H1 (cell line): Measurements from ENCODE around the gene TACR2. TPM values are rescaled to one million over a fixed set of nuclear protein-coding genes. Genes with fewer than 3 reads are reported as not detected.

Experiments used
- CTCF ChIA-PET: fragments of 300-600 bp; sonication (Branson Sonifier 250); formaldehyde crosslinking; loops from one replicate; lab custom pipeline; 2021; ENCODE audit not compliant: partially characterized antibody; lab: Charles Lee
- POLR2A ChIA-PET: fragments of 300-600 bp; sonication (Branson Sonifier 250); formaldehyde crosslinking; loops from one replicate; lab custom pipeline; 2021; ENCODE audit warnings: inconsistent platforms; ENCODE audit not compliant: partially characterized antibody; lab: Charles Lee
- DNase-seq, 2 experiments: peaks; one replicate each; pipeline versions ENCODE4 v3.0.0 to v3.0.0-alpha.2; 2010 to 2022; ENCODE audit warnings: low spot score in 2 of 2, low read depth in 1 of 2, mixed read lengths in 1 of 2
- FAIRE-seq: peaks from 2 replicates; lab custom pipeline; 2011; peaks lifted over from hg19 to GRCh38; lab: Jason Lieb, UNC
- H2AFZ ChIP-seq: 2 replicates; pipeline ENCODE4 v1.8.1; 2012; ENCODE audit warnings: low read length, inconsistent platforms
- H2AK5ac ChIP-seq: 2 replicates; pipeline ENCODE4 v1.6.1; 2013; ENCODE audit warnings: low read depth, low read length
- H2BK120ac ChIP-seq: replicated peaks from 2 replicates; pipeline ENCODE3; 2013; ENCODE audit warnings: low read depth, low read length, inconsistent platforms
- H2BK12ac ChIP-seq: 2 replicates; pipeline ENCODE4 v1.6.1; 2013; ENCODE audit warnings: low read depth, low read length
- H2BK15ac ChIP-seq: 2 replicates; pipeline ENCODE4 v1.6.1; 2013; ENCODE audit warnings: low read length
- H2BK20ac ChIP-seq: 2 replicates; pipeline ENCODE4 v1.6.1; 2013; ENCODE audit warnings: low read length
- H2BK5ac ChIP-seq: 2 replicates; pipeline ENCODE4 v1.6.1; 2013; ENCODE audit warnings: low read depth, low read length
- H3K14ac ChIP-seq: 2 replicates; pipeline ENCODE4 v1.6.1; 2013; ENCODE audit warnings: inconsistent platforms; ENCODE audit not compliant: insufficient read length
- H3K18ac ChIP-seq: 2 replicates; pipeline ENCODE4 v1.6.1; 2013; ENCODE audit warnings: low read length; ENCODE audit errors: extremely low read depth
- H3K23ac ChIP-seq: 2 replicates; pipeline ENCODE4 v1.6.1; 2013; ENCODE audit warnings: inconsistent platforms; ENCODE audit not compliant: insufficient read length
- H3K23me2 ChIP-seq: 2 replicates; pipeline ENCODE4 v1.6.1; 2013; ENCODE audit warnings: low read depth, low read length
- H3K27ac ChIP-seq: 2 replicates; pipeline ENCODE4 v1.6.1; 2011; ENCODE audit warnings: low read depth, low read length, inconsistent platforms
- H3K27me3 ChIP-seq, 4 experiments: replicated peaks in 1 of 4; 1 replicate in 1 of 4; 2 replicates in 3 of 4; pipeline versions ENCODE4 v1.6.1 to v1.8.1; 2011 to 2013; ENCODE audit warnings: low read length in 3 of 4, mild to moderate bottlenecking in 3 of 4, inconsistent platforms in 2 of 4, mixed read lengths in 2 of 4, moderate library complexity in 1 of 4; ENCODE audit not compliant: control insufficient read depth in 3 of 4, insufficient read depth in 3 of 4; ENCODE audit errors: extremely low read depth in 1 of 4
- H3K36me3 ChIP-seq, 4 experiments: 2 replicates each; pipeline versions ENCODE4 v1.6.1 to v1.8.1; 2011 to 2013; ENCODE audit warnings: mild to moderate bottlenecking in 4 of 4, low read length in 3 of 4, moderate library complexity in 2 of 4, control low read depth in 1 of 4, inconsistent platforms in 1 of 4; ENCODE audit not compliant: insufficient read depth in 4 of 4, control insufficient read depth in 2 of 4
- H3K4ac ChIP-seq: replicated peaks from 2 replicates; pipeline ENCODE3; 2013; ENCODE audit warnings: low read length, low read depth, mixed read lengths, inconsistent platforms; ENCODE audit not compliant: insufficient read length
- H3K4me1 ChIP-seq, 4 experiments: replicated peaks in 1 of 4; 1 replicate in 1 of 4; 2 replicates in 3 of 4; pipeline versions ENCODE4 v1.6.1 to v1.8.1; 2011 to 2013; ENCODE audit warnings: low read length in 3 of 4, inconsistent platforms in 2 of 4, mixed read lengths in 1 of 4; ENCODE audit not compliant: insufficient read depth in 4 of 4, control insufficient read depth in 3 of 4
- H3K4me2 ChIP-seq, 2 experiments: 2 replicates each; pipeline versions ENCODE4 v1.6.1 to v1.8.1; 2011 to 2013; ENCODE audit warnings: low read depth in 2 of 2, low read length in 2 of 2, control low read depth in 1 of 2, inconsistent platforms in 1 of 2, mild to moderate bottlenecking in 1 of 2; ENCODE audit not compliant: insufficient read depth in 1 of 2
- H3K4me3 ChIP-seq, 4 experiments: fragments of 200-600, 300-600 bp in 1 of 4; sonication (generic), shearing (Covaris generic), sonication (Bioruptor Twin) in 1 of 4; 2 replicates each; pipeline versions ENCODE4 v1.5.1 to v1.8.1; 2011 to 2016; ENCODE audit warnings: low read length in 4 of 4, low read depth in 3 of 4, control low read depth in 2 of 4, inconsistent platforms in 2 of 4, mild to moderate bottlenecking in 2 of 4, mixed read lengths in 1 of 4, moderate library complexity in 1 of 4; ENCODE audit not compliant: insufficient read depth in 2 of 4; ENCODE audit errors: extremely low read depth in 1 of 4
- H3K56ac ChIP-seq: replicated peaks from 2 replicates; pipeline ENCODE3; 2013; ENCODE audit warnings: low read depth, mild to moderate bottlenecking, mixed read lengths, low read length, inconsistent platforms; ENCODE audit not compliant: insufficient read length
- H3K79me1 ChIP-seq: 2 replicates; pipeline ENCODE4 v1.6.1; 2013; ENCODE audit warnings: low read depth, low read length, control low read depth
- H3K79me2 ChIP-seq, 2 experiments: 2 replicates each; pipeline versions ENCODE4 v1.6.1 to v1.8.1; 2012 to 2013; ENCODE audit warnings: low read length in 2 of 2, mild to moderate bottlenecking in 2 of 2, inconsistent platforms in 1 of 2; ENCODE audit not compliant: insufficient read depth in 2 of 2, control insufficient read depth in 1 of 2
- H3K9ac ChIP-seq, 4 experiments: replicated peaks in 1 of 4; 1 replicate in 1 of 4; 2 replicates in 3 of 4; pipeline versions ENCODE4 v1.6.1 to v1.8.1; 2011 to 2013; ENCODE audit warnings: low read depth in 3 of 4, low read length in 3 of 4, control low read depth in 2 of 4, mild to moderate bottlenecking in 2 of 4, moderate library complexity in 2 of 4, inconsistent platforms in 1 of 4; ENCODE audit errors: extremely low read depth in 1 of 4
- H3K9me3 ChIP-seq, 2 experiments: 2 replicates each; pipeline versions ENCODE4 v1.6.1 to v1.8.1; 2012 to 2013; ENCODE audit warnings: mild to moderate bottlenecking in 2 of 2, moderate library complexity in 2 of 2, control low read depth in 1 of 2, inconsistent platforms in 1 of 2, low read depth in 1 of 2, low read length in 1 of 2, mixed read lengths in 1 of 2; ENCODE audit not compliant: insufficient read depth in 2 of 2
- H4K20me1 ChIP-seq, 2 experiments: replicated peaks in 1 of 2; 2 replicates each; pipeline versions ENCODE3 to v1.8.1; 2011 to 2013; ENCODE audit warnings: inconsistent platforms in 2 of 2, low read length in 2 of 2, mild to moderate bottlenecking in 1 of 2; ENCODE audit not compliant: insufficient read depth in 2 of 2, control insufficient read depth in 1 of 2
- H4K5ac ChIP-seq: 2 replicates; pipeline ENCODE4 v1.6.1; 2013; ENCODE audit warnings: low read length, low read depth, mixed read lengths, inconsistent platforms; ENCODE audit not compliant: insufficient read length
- H4K8ac ChIP-seq: 2 replicates; pipeline ENCODE4 v1.8.0; 2013; ENCODE audit warnings: mild to moderate bottlenecking, moderate library complexity, low read length, inconsistent platforms; ENCODE audit not compliant: insufficient read depth; ENCODE audit errors: extremely low read depth
- H4K91ac ChIP-seq: replicated peaks from 2 replicates; pipeline ENCODE3; 2013; ENCODE audit warnings: low read length, mixed read lengths, inconsistent platforms; ENCODE audit not compliant: insufficient read length
- CHD1 ChIP-seq: IDR thresholded peaks from 2 replicates; pipeline ENCODE4 v1.6.1; 2012; ENCODE audit warnings: low read depth, low read length, improper control_type of control experiment
- FOSL1 ChIP-seq: IDR thresholded peaks from 2 replicates; pipeline ENCODE4 v1.6.1; 2011; ENCODE audit warnings: mild to moderate bottlenecking, low read depth, low read length, moderate library complexity; ENCODE audit not compliant: insufficient read depth
- HDAC6 ChIP-seq: IDR thresholded peaks from one replicate; pipeline ENCODE4 v1.7.1; 2012; ENCODE audit warnings: low read depth, mild to moderate bottlenecking, inconsistent platforms, low read length, moderate library complexity
- KDM5A ChIP-seq: fragments of 200-600 bp; IDR thresholded peaks from 2 replicates; pipeline ENCODE4 v1.7.1; 2012; ENCODE audit warnings: mild to moderate bottlenecking, low read length, inconsistent platforms, mixed read lengths
- MAFK ChIP-seq: IDR thresholded peaks from 2 replicates; pipeline ENCODE4 v1.6.1; 2012; ENCODE audit warnings: low read depth, mild to moderate bottlenecking, improper control_type of control experiment, low read length
- PHF8 ChIP-seq: fragments of 200-600 bp; sonication (generic); conservative IDR thresholded peaks from 2 replicates; pipeline ENCODE4 v1.7.1; 2012; ENCODE audit warnings: low read depth, mild to moderate bottlenecking, inconsistent platforms, low read length, moderate library complexity
- POU5F1 ChIP-seq: IDR thresholded peaks from 2 replicates; pipeline ENCODE4 v1.6.1; 2011; ENCODE audit warnings: low read depth, mild to moderate bottlenecking, low read length, moderate library complexity
- RXRA ChIP-seq: IDR thresholded peaks from 2 replicates; pipeline ENCODE4 v1.6.1; 2011; ENCODE audit warnings: low read depth, mild to moderate bottlenecking, low read length, moderate library complexity; ENCODE audit not compliant: insufficient read depth
- SIN3A ChIP-seq, 2 experiments: IDR thresholded peaks in 1 of 2; conservative IDR thresholded peaks in 1 of 2; 2 replicates each; pipeline ENCODE4 v1.6.1; 2011 to 2012; ENCODE audit warnings: low read length in 2 of 2, improper control_type of control experiment in 1 of 2, low read depth in 1 of 2, mild to moderate bottlenecking in 1 of 2
- SP1 ChIP-seq: IDR thresholded peaks from 2 replicates; pipeline ENCODE4 v1.6.1; 2011; ENCODE audit warnings: low read depth, low read length
- WGBS, 2 experiments: shearing (Covaris generic) in 1 of 2; methylation state at CpG; one replicate each; pipeline versions ENCODE4 v1.1.6 to v1.1.7; 2013 to 2015; ENCODE audit warnings: low lambda C conversion rate in 2 of 2, mixed read lengths in 2 of 2, inconsistent platforms in 1 of 2, low coverage in 1 of 2, missing lambda C conversion rate in 1 of 2; ENCODE audit not compliant: insufficient replicate concordance in 2 of 2, insufficient coverage in 1 of 2, insufficient read length in 1 of 2; ENCODE audit errors: extremely low coverage in 1 of 2, missing lambda C conversion rate in 1 of 2; 5-methylcytosine and 5-hydroxymethylcytosine counted together
- polyA plus RNA-seq, 7 experiments: library from polyadenylated mRNA; depleted of rRNA in 3 of 7; stranded (reverse) in 5 of 7; unstranded in 2 of 7; fragments of >200 nt in 5 of 7; fragments of 200-250 nt in 2 of 7; gene quantifications; 1 replicate in 5 of 7; 2 replicates in 1 of 7; 4 replicates in 1 of 7; pipeline versions ENCODE4 v1.2.1 to v1.2.3, GENCODE V29; 2011 to 2013; ENCODE audit warnings: missing spikeins in 2 of 7, mixed read lengths in 2 of 7
- total RNA-seq: library from RNA; stranded (reverse); fragmentation: NEBNext Ultra II Directional; extraction: Animal tissue kit (Norgen Biotek cat#: 25700); gene quantifications from 2 replicates; pipeline ENCODE4 v1.2.1, GENCODE V29; 2021
- TF ChIP-seq, protein P1 (sequence below): IDR thresholded peaks from 2 replicates; pipeline ENCODE4 v1.6.1; 2011; ENCODE audit warnings: low read depth, mild to moderate bottlenecking, low read length; ENCODE audit not compliant: insufficient read depth

Gene TACR2
- total and polyA plus RNA-seq, 2 of the 8 experiments (the other 6 are each of a cell fraction or from before 2014, with no cell fraction given) = 0.06 TPM; not detected in 1

DNA sequence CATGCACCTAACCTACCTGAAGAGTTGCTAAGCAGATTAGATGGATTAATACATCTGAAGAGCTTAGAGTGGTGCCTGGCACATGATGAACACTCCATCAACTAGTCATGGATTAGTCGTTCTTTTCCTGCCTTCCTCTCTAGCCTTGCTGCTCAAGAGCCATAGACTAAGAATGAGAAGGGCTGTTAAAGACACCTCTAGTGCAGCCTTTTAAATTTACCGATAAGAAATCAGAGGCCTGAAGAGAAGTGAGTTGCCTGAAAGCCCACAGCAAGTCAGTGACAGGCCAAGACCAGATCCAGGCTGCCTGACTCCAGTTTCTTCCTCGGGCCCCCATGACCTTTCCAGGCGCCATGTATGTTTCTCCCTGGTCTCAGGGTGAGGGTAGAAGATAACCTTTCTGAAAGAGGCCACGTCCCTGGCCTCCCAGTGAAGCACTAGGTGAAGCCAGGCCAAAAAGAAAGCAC is 41.1 kb upstream of the TACR2 start:
- ChIA-PET POLR2A (no interaction called here), CTCF (interaction anchor here (1.4 to 1.9 kb wide), 3 partner anchors 10 to 58 kb away, joined by 4 to 6 read pairs (median 5); no protein-coding TSS in a partner anchor)
- no peak overlapping the region for H3K4me3 ChIP-seq
- H3K14ac ChIP-seq = no peak overlapping the region
- no peak overlapping the region for H3K18ac ChIP-seq
- H4K20me1 ChIP-seq = peaks cover 2% of the 10 kb centered on the region in 2 experiments
- no peaks in the 10 kb centered on the region for H3K23me2 ChIP-seq
- TF ChIP-seq HDAC6 (no peak), POU5F1 (no peak), FOSL1 (no peak), SIN3A (conservative IDR thresholded peaks at IDR 0.05 in 1 of 2, IDR thresholded peaks at IDR 0.05 in 1 of 2; ENCODE audit: low read depth in 1 of 2, low read length in 2 of 2) (no peak), RXRA (no peak), SP1 (no peak), PHF8 (no peak), MAFK (no peak), CHD1 (no peak), KDM5A (no peak)
- TF ChIP-seq, protein P1, sequence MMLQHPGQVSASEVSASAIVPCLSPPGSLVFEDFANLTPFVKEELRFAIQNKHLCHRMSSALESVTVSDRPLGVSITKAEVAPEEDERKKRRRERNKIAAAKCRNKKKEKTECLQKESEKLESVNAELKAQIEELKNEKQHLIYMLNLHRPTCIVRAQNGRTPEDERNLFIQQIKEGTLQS = no peak
- H3K27me3 ChIP-seq = peaks cover under 1 to 7% (median 3%) of the 10 kb centered on the region in 4 experiments
- H3K9ac ChIP-seq = no peak overlapping the region
- no peak overlapping the region for H3K56ac ChIP-seq
- H3K9me3 ChIP-seq = no peaks in the 10 kb centered on the region
- FAIRE-seq (no peak), DNase-seq (no peak)
- no peak overlapping the region for H2BK15ac ChIP-seq
- WGBS, 2 experiments = 85% methylated on average over 5 of the region's 5 CpGs; no CpG with 5 or more reads in 1 of the 2 experiments
- no peak overlapping the region for H2BK5ac ChIP-seq
- no peaks in the 10 kb centered on the region for H3K79me2 ChIP-seq
- no peak overlapping the region for H4K91ac ChIP-seq
- H3K4me1 ChIP-seq = no peaks in the 10 kb centered on the region
- H4K5ac ChIP-seq = no peak overlapping the region
- no peak overlapping the region for H2AK5ac ChIP-seq
- H3K27ac ChIP-seq = no peak overlapping the region
- H4K8ac ChIP-seq = no peak overlapping the region
- no peak overlapping the region for H3K4me2 ChIP-seq
- H2BK120ac ChIP-seq = no peak overlapping the region
- H2AFZ ChIP-seq = no peak overlapping the region
- no peak overlapping the region for H3K4ac ChIP-seq
- H3K23ac ChIP-seq = no peak overlapping the region
- no peak overlapping the region for H2BK20ac ChIP-seq
- no peaks in the 10 kb centered on the region for H3K79me1 ChIP-seq
- no peaks in the 10 kb centered on the region for H3K36me3 ChIP-seq
- H2BK12ac ChIP-seq = no peak overlapping the region
